Amygdala (tissue), 56 donors: ENCODE measurements around the gene CCM2.
A peak's percentile ranks its signal among the peaks of the same experiment; 100 is the strongest.
"Not testable (repeated sequence)": the region's sequence is repeated elsewhere in the genome, so short reads cannot be mapped to it uniquely, and the experiment has no call there.

ENCODE experiments used
- DNase-seq, 56 donors: peaks; one replicate each; lab custom pipeline; 2025; lab: John Stamatoyannopoulos, UW

Gene CCM2

DNA sequence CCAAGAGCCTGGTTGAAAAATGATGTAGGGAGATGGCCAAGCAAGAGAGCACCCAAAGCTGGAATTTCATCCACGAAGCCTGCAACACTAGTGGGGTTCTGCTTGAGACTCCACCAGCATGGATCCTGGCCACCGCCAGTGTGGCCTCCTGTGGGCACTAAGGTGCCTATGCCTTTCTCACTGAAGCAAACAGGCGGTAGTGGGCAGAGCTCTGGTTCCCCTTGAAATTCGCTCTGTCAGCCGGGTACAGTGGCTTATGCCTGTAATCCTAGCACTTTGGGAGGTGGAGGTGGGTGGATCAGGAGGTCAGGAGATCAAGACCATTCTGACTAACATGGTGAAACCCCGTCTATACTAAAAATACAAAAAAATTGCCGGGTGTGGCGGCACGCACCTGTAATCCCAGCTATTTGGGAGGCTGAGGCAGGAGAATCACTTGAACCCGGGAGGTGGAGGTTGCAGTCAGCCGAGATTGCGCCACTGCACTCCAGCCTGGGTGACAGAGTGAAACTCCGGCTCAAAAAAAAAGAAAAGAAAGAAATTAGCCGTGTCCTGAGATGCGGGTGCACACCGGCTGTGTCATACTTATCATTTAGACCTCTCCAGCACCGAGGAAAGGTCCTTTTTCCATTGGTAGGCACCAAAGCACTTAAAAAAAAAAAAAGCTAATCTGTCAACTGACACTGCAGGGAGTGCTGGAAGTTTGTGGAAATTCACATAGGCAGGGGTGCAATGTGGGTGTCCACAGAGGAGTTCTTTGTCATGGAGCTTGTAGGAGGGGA is 28.3 kb downstream of the CCM2 start:
- DNase-seq = no peak

DNA sequence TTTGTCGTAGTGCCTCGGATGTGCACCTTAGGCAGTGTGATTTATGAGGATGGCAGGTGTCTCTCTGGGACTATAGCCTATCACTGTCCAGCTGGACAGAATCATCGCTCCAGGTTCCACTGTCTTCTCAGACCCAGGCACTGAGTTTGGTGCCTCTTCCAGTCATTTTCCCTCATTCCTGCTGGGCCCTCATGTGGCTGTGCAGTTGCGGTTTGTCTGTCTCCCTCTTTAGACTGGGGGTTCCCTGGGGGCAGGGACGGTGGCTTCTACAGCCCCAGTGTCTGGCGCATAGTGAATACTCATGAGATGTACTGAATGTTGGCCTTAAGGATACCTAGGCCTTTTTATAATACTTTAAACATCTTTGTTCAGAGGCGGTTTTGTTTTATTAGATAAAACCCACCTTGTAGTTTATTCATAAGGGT is 28.9 kb downstream of the CCM2 start:
- no peak for DNase-seq

DNA sequence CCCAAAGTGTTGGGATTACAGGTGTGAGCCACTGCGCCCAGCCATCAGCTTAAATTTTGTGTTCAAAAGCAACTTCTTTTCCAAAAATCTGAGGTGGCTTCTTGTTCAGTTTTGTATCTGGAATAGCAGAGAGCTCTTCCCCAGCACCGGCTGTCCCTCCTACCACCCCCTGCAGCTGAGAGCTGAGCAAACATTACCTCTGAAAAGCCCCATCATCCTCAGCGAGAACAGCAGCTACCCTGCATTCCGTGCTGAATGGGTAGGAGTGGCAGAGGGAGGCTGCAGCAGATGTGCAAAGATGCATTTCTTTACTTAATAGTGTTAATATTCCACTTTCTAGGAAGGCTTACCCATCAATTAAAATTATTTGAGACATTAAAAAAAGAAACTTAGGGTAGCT is 31.8 kb downstream of the CCM2 start:
- peak in 2 of 56 donors; percentile 13 to 18 for DNase-seq

DNA sequence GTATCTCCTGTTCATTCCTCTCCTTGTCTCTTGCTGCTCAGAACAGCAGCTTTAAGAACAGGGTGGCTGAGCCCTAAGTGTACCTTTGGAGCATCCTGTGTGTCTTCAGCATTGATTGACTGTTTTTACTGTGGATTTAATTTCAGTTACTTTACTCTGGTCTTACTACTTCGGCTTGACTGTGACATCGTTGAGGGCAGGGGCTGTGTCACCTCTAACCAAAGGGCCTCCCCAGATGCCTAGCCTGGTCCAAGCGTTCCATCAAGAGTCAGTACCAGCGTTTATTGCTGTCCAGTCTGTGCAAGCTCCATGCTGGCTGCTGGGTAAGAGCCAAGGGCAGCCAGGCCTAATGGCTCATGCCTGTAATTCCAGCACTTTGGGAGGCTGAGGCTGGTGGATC is 32.4 kb downstream of the CCM2 start:
- no peak for DNase-seq

- DNase-seq = no peak
These were observed 33.4 kb downstream of the CCM2 start for GRCh38 chr7:45033261-45033930.

DNA sequence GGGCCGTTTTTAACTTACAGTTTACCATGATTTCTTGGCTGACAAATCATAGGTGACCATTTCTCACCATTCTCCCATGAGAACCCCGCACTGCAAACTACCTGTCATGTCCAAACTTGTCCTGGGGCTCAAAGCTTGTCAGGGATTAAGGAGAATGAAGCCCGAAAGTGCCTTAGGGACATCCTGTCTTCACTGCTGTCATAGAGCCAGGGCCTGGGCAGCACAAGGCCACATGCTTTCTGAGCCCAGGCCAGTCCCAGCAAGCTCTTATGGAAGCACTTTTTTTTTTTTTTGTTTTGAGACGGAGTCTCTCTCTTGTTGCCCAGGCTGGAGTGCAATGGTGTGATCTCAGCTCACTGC is 33.9 kb downstream of the CCM2 start:
- peak in 5 of 56 donors; percentile 5 to 22 (median 10) for DNase-seq

DNA sequence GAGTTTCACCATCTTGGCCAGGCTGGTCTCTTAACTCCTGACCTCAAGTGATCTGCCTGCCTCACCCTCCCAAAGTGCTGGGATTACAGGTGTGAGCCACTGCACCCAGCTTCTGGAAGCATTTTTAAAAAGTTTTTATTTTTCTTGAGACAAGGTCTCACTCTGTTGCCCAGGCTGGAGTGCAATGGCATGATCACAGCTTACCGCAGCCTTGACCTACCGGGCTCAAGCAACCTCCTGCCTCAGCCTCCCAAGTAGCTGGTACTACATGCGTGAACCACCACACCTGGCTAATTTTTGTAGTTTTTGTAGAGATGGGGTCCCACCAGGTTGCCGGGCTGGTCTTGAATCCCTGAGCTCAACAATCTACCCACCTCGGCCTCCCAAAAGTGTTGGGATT is 34.7 kb downstream of the CCM2 start:
- DNase-seq = not testable (repeated sequence)

- DNase-seq = no peak
These were observed 35.4 kb downstream of the CCM2 start for GRCh38 chr7:45035371-45035770.

- no peak for DNase-seq
These were observed 35.9 kb downstream of the CCM2 start for GRCh38 chr7:45035893-45036292.

- DNase-seq = no peak
These were observed 36.3 kb downstream of the CCM2 start for GRCh38 chr7:45036317-45036716.

DNA sequence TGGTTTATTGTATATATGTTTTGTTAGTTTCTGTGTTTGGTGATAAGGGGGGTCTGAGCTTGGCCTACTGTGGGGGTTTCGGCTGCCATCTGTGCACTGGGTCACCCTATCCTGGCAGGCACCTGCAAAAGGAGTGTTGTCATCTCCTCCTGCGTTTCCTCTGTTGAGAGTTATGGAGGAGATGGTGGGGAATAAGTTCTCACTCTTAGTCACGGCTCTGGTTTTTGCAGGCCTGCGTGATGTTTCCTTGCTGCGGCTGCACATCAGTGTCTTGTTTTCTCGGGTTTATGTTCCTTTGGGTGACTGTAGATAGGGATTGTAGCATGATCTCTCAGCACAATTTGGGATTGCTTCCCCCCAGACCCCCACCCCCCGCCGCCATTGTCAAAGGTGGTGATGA is 36.8 kb downstream of the CCM2 start:
- no peak for DNase-seq

GRCh38 chr7:45037876-45038275 is 37.9 kb downstream of the CCM2 start:
- no peak for DNase-seq

GRCh38 chr7:45039106-45039505 is 39.1 kb downstream of the CCM2 start:
- no peak for DNase-seq

DNA sequence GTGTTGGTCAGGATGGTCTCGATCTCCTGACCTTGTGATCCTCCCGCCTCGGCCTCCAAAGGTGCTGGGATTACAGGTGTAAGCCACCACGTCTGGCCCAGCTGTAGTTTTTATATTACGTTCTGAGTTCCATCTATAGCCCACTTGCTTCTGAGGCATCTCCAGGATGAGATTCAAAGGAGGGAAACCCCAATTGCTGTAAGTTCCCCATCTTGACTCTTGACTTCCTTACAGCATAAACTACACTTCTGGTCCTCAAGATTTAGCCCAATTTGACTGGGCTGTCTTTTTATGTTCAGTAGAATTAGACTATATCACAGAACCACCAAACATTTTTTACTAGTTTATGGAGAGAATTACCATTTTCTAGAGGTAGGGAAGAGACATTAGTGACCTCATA is 44.3 kb downstream of the CCM2 start:
- DNase-seq = no peak

- no peak for DNase-seq
These were observed 48.7 kb downstream of the CCM2 start for GRCh38 chr7:45048748-45049147.

GRCh38 chr7:45050198-45050597 is 50.2 kb downstream of the CCM2 start:
- no peak for DNase-seq

DNA sequence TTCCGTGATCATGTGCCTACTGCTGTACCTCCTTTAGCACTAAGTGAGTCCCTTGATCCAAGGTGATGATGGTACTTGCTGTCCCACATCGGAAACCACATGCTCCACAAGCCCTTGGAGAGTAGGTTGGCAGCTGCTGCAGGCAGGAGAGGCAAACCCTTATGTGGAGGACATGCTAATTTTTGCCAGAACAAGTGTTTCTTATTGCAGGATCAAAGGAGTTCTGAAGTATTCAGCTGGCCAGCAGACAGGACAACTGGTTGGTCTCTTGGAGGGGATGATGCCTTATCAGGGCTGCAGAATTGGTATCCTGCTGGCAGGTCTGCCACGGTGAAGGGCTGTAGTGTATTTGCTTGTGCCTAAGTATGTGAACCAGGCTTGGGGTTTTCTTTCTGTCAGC is 52.0 kb downstream of the CCM2 start:
- no peak for DNase-seq

GRCh38 chr7:45053401-45053800 is 53.4 kb downstream of the CCM2 start:
- no peak for DNase-seq

DNA sequence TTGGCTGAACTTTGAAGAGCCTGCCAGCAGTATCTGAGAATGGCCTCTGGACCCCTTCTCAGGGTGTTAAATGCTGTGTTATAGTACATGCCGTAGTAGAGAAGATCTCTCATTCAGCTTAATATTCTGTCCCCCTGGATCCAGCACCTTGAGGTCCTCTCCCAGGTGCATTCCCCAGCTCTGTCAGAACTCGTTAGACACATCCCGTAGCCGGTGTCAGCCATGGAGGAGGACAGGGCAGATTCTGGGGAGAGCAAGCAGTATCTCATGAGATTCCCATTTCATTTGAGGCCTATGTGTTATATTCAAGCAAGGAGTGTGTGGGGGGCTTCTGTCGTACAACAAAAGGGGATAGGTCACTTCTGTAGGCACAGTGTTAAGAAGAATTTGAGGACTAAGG is 53.9 kb downstream of the CCM2 start:
- DNase-seq = no peak

DNA sequence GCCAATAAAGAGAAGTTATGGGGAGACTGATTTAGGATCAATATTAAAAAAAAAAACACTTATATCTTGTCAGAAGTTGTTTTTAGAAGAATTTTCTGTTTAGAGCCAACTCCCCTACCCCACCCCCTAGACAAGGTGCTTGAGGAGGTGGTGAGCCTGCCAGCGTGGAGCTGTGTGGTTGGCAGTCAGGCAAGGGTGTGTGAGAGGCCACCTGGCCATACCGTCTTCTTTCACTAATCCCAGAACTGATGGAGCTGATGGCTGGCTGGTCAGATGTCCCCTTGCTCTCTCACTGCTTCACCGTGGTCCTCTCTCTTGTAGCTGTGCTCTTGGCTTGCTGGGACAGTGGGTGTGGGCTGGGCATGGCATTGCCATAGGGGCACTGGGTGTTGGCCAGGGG is 54.4 kb downstream of the CCM2 start:
- DNase-seq = no peak

DNA sequence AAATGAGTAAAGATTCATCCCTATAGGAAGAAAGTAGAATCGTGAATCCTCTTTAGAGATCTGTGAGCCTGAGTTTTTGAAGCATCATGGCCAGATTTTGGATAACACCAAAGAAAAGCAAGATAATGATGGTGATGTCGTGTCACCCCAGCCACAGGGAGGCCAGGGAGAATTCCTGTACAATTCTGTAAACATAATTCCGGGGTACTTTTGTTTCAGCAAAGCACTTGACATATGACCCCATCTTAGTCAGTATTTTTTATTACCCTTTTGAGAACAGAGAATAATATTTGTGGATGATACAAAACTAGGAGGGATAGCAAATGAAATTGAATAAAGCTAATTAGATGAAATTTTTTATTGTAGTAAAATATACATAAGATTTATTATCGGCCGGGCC is 55.0 kb downstream of the CCM2 start:
- DNase-seq = no peak

GRCh38 chr7:45055594-45056219 is 55.7 kb downstream of the CCM2 start:
- DNase-seq = no peak
